H1 (cell line): ENCODE data around the gene SLC35F6. TPM values are rescaled to one million over a fixed set of nuclear protein-coding genes. Genes with fewer than 3 reads are reported as not detected.

Source experiments
- CTCF ChIA-PET: fragments of 300-600 bp; sonication (Branson Sonifier 250); formaldehyde crosslinking; loops from one replicate; lab custom pipeline; 2021; ENCODE audit not compliant: partially characterized antibody; lab: Charles Lee
- POLR2A ChIA-PET: fragments of 300-600 bp; sonication (Branson Sonifier 250); formaldehyde crosslinking; loops from one replicate; lab custom pipeline; 2021; ENCODE audit warnings: inconsistent platforms; ENCODE audit not compliant: partially characterized antibody; lab: Charles Lee
- DNase-seq, 2 experiments: peaks; one replicate each; pipeline versions ENCODE4 v3.0.0 to v3.0.0-alpha.2; 2010 to 2022; ENCODE audit warnings: low spot score in 2 of 2, low read depth in 1 of 2, mixed read lengths in 1 of 2
- FAIRE-seq: peaks from 2 replicates; lab custom pipeline; 2011; peaks lifted over from hg19 to GRCh38; lab: Jason Lieb, UNC
- H2AFZ ChIP-seq: 2 replicates; pipeline ENCODE4 v1.8.1; 2012; ENCODE audit warnings: low read length, inconsistent platforms
- H2AK5ac ChIP-seq: 2 replicates; pipeline ENCODE4 v1.6.1; 2013; ENCODE audit warnings: low read depth, low read length
- H2BK120ac ChIP-seq: replicated peaks from 2 replicates; pipeline ENCODE3; 2013; ENCODE audit warnings: low read depth, low read length, inconsistent platforms
- H2BK12ac ChIP-seq: 2 replicates; pipeline ENCODE4 v1.6.1; 2013; ENCODE audit warnings: low read depth, low read length
- H2BK15ac ChIP-seq: 2 replicates; pipeline ENCODE4 v1.6.1; 2013; ENCODE audit warnings: low read length
- H2BK20ac ChIP-seq: 2 replicates; pipeline ENCODE4 v1.6.1; 2013; ENCODE audit warnings: low read length
- H2BK5ac ChIP-seq: 2 replicates; pipeline ENCODE4 v1.6.1; 2013; ENCODE audit warnings: low read depth, low read length
- H3K14ac ChIP-seq: 2 replicates; pipeline ENCODE4 v1.6.1; 2013; ENCODE audit warnings: inconsistent platforms; ENCODE audit not compliant: insufficient read length
- H3K18ac ChIP-seq: 2 replicates; pipeline ENCODE4 v1.6.1; 2013; ENCODE audit warnings: low read length; ENCODE audit errors: extremely low read depth
- H3K23ac ChIP-seq: 2 replicates; pipeline ENCODE4 v1.6.1; 2013; ENCODE audit warnings: inconsistent platforms; ENCODE audit not compliant: insufficient read length
- H3K23me2 ChIP-seq: 2 replicates; pipeline ENCODE4 v1.6.1; 2013; ENCODE audit warnings: low read depth, low read length
- H3K27ac ChIP-seq: 2 replicates; pipeline ENCODE4 v1.6.1; 2011; ENCODE audit warnings: low read depth, low read length, inconsistent platforms
- H3K27me3 ChIP-seq, 4 experiments: replicated peaks in 1 of 4; 1 replicate in 1 of 4; 2 replicates in 3 of 4; pipeline versions ENCODE4 v1.6.1 to v1.8.1; 2011 to 2013; ENCODE audit warnings: low read length in 3 of 4, mild to moderate bottlenecking in 3 of 4, inconsistent platforms in 2 of 4, mixed read lengths in 2 of 4, moderate library complexity in 1 of 4; ENCODE audit not compliant: control insufficient read depth in 3 of 4, insufficient read depth in 3 of 4; ENCODE audit errors: extremely low read depth in 1 of 4
- H3K36me3 ChIP-seq, 4 experiments: 2 replicates each; pipeline versions ENCODE4 v1.6.1 to v1.8.1; 2011 to 2013; ENCODE audit warnings: mild to moderate bottlenecking in 4 of 4, low read length in 3 of 4, moderate library complexity in 2 of 4, control low read depth in 1 of 4, inconsistent platforms in 1 of 4; ENCODE audit not compliant: insufficient read depth in 4 of 4, control insufficient read depth in 2 of 4
- H3K4ac ChIP-seq: replicated peaks from 2 replicates; pipeline ENCODE3; 2013; ENCODE audit warnings: low read length, low read depth, mixed read lengths, inconsistent platforms; ENCODE audit not compliant: insufficient read length
- H3K4me1 ChIP-seq, 4 experiments: replicated peaks in 1 of 4; 1 replicate in 1 of 4; 2 replicates in 3 of 4; pipeline versions ENCODE4 v1.6.1 to v1.8.1; 2011 to 2013; ENCODE audit warnings: low read length in 3 of 4, inconsistent platforms in 2 of 4, mixed read lengths in 1 of 4; ENCODE audit not compliant: insufficient read depth in 4 of 4, control insufficient read depth in 3 of 4
- H3K4me2 ChIP-seq, 2 experiments: 2 replicates each; pipeline versions ENCODE4 v1.6.1 to v1.8.1; 2011 to 2013; ENCODE audit warnings: low read depth in 2 of 2, low read length in 2 of 2, control low read depth in 1 of 2, inconsistent platforms in 1 of 2, mild to moderate bottlenecking in 1 of 2; ENCODE audit not compliant: insufficient read depth in 1 of 2
- H3K4me3 ChIP-seq, 4 experiments: fragments of 200-600, 300-600 bp in 1 of 4; sonication (generic), shearing (Covaris generic), sonication (Bioruptor Twin) in 1 of 4; 2 replicates each; pipeline versions ENCODE4 v1.5.1 to v1.8.1; 2011 to 2016; ENCODE audit warnings: low read length in 4 of 4, low read depth in 3 of 4, control low read depth in 2 of 4, inconsistent platforms in 2 of 4, mild to moderate bottlenecking in 2 of 4, mixed read lengths in 1 of 4, moderate library complexity in 1 of 4; ENCODE audit not compliant: insufficient read depth in 2 of 4; ENCODE audit errors: extremely low read depth in 1 of 4
- H3K56ac ChIP-seq: replicated peaks from 2 replicates; pipeline ENCODE3; 2013; ENCODE audit warnings: low read depth, mild to moderate bottlenecking, mixed read lengths, low read length, inconsistent platforms; ENCODE audit not compliant: insufficient read length
- H3K79me1 ChIP-seq: 2 replicates; pipeline ENCODE4 v1.6.1; 2013; ENCODE audit warnings: low read depth, low read length, control low read depth
- H3K79me2 ChIP-seq, 2 experiments: 2 replicates each; pipeline versions ENCODE4 v1.6.1 to v1.8.1; 2012 to 2013; ENCODE audit warnings: low read length in 2 of 2, mild to moderate bottlenecking in 2 of 2, inconsistent platforms in 1 of 2; ENCODE audit not compliant: insufficient read depth in 2 of 2, control insufficient read depth in 1 of 2
- H3K9ac ChIP-seq, 4 experiments: replicated peaks in 1 of 4; 1 replicate in 1 of 4; 2 replicates in 3 of 4; pipeline versions ENCODE4 v1.6.1 to v1.8.1; 2011 to 2013; ENCODE audit warnings: low read depth in 3 of 4, low read length in 3 of 4, control low read depth in 2 of 4, mild to moderate bottlenecking in 2 of 4, moderate library complexity in 2 of 4, inconsistent platforms in 1 of 4; ENCODE audit errors: extremely low read depth in 1 of 4
- H3K9me3 ChIP-seq, 2 experiments: 2 replicates each; pipeline versions ENCODE4 v1.6.1 to v1.8.1; 2012 to 2013; ENCODE audit warnings: mild to moderate bottlenecking in 2 of 2, moderate library complexity in 2 of 2, control low read depth in 1 of 2, inconsistent platforms in 1 of 2, low read depth in 1 of 2, low read length in 1 of 2, mixed read lengths in 1 of 2; ENCODE audit not compliant: insufficient read depth in 2 of 2
- H4K20me1 ChIP-seq, 2 experiments: replicated peaks in 1 of 2; 2 replicates each; pipeline versions ENCODE3 to v1.8.1; 2011 to 2013; ENCODE audit warnings: inconsistent platforms in 2 of 2, low read length in 2 of 2, mild to moderate bottlenecking in 1 of 2; ENCODE audit not compliant: insufficient read depth in 2 of 2, control insufficient read depth in 1 of 2
- H4K5ac ChIP-seq: 2 replicates; pipeline ENCODE4 v1.6.1; 2013; ENCODE audit warnings: low read length, low read depth, mixed read lengths, inconsistent platforms; ENCODE audit not compliant: insufficient read length
- H4K8ac ChIP-seq: 2 replicates; pipeline ENCODE4 v1.8.0; 2013; ENCODE audit warnings: mild to moderate bottlenecking, moderate library complexity, low read length, inconsistent platforms; ENCODE audit not compliant: insufficient read depth; ENCODE audit errors: extremely low read depth
- H4K91ac ChIP-seq: replicated peaks from 2 replicates; pipeline ENCODE3; 2013; ENCODE audit warnings: low read length, mixed read lengths, inconsistent platforms; ENCODE audit not compliant: insufficient read length
- CTCF ChIP-seq, 3 experiments: IDR thresholded peaks; 1 replicate in 2 of 3; 2 replicates in 1 of 3; pipeline versions ENCODE4 v1.5.1 to v1.6.1; 2011; ENCODE audit warnings: low read length in 3 of 3, mild to moderate bottlenecking in 3 of 3, inconsistent platforms in 2 of 3, low read depth in 1 of 3, moderate library complexity in 1 of 3; ENCODE audit not compliant: insufficient read depth in 1 of 3; ENCODE audit errors: control extremely low read depth in 1 of 3
- KDM4A ChIP-seq: IDR thresholded peaks from one replicate; pipeline ENCODE4 v1.7.1; 2012; ENCODE audit warnings: low read depth, mild to moderate bottlenecking, moderate library complexity, low read length, inconsistent platforms; ENCODE audit not compliant: severe bottlenecking
- WGBS, 2 experiments: shearing (Covaris generic) in 1 of 2; methylation state at CpG; one replicate each; pipeline versions ENCODE4 v1.1.6 to v1.1.7; 2013 to 2015; ENCODE audit warnings: low lambda C conversion rate in 2 of 2, mixed read lengths in 2 of 2, inconsistent platforms in 1 of 2, low coverage in 1 of 2, missing lambda C conversion rate in 1 of 2; ENCODE audit not compliant: insufficient replicate concordance in 2 of 2, insufficient coverage in 1 of 2, insufficient read length in 1 of 2; ENCODE audit errors: extremely low coverage in 1 of 2, missing lambda C conversion rate in 1 of 2; 5-methylcytosine and 5-hydroxymethylcytosine counted together
- polyA plus RNA-seq, 7 experiments: library from polyadenylated mRNA; depleted of rRNA in 3 of 7; stranded (reverse) in 5 of 7; unstranded in 2 of 7; fragments of >200 nt in 5 of 7; fragments of 200-250 nt in 2 of 7; gene quantifications; 1 replicate in 5 of 7; 2 replicates in 1 of 7; 4 replicates in 1 of 7; pipeline versions ENCODE4 v1.2.1 to v1.2.3, GENCODE V29; 2011 to 2013; ENCODE audit warnings: missing spikeins in 2 of 7, mixed read lengths in 2 of 7
- total RNA-seq: library from RNA; stranded (reverse); fragmentation: NEBNext Ultra II Directional; extraction: Animal tissue kit (Norgen Biotek cat#: 25700); gene quantifications from 2 replicates; pipeline ENCODE4 v1.2.1, GENCODE V29; 2021

SLC35F6 gene
- total and polyA plus RNA-seq, 2 of the 8 experiments (the other 6 are each of a cell fraction or from before 2014, with no cell fraction given) = 11.2 to 13.5 TPM

GRCh38 chr2:26727641-26728561, 36.2 kb upstream of the SLC35F6 start:
- no peak overlapping the region for H3K4me2 ChIP-seq
- no peak overlapping the region for H3K4ac ChIP-seq
- no peak overlapping the region for H3K4me3 ChIP-seq
- H4K5ac ChIP-seq = no peak overlapping the region
- no peaks in the 10 kb centered on the region; a peak in 1 of 7 replicates for H3K27me3 ChIP-seq
- no peak overlapping the region for H2BK20ac ChIP-seq
- H3K79me1 ChIP-seq = no peaks in the 10 kb centered on the region
- H3K27ac ChIP-seq = no peak overlapping the region
- no peaks in the 10 kb centered on the region for H3K9me3 ChIP-seq
- H2BK120ac ChIP-seq = no peak overlapping the region
- H3K14ac ChIP-seq = no peak overlapping the region
- H3K36me3 ChIP-seq = no peaks in the 10 kb centered on the region
- TF ChIP-seq KDM4A (no peak), CTCF (IDR thresholded peaks at IDR 0.05; ENCODE audit: control extremely low read depth in 1 of 3, insufficient read depth in 1 of 3, low read depth in 1 of 3, low read length in 3 of 3) (peak in 1 of 3 experiments; percentile 24; a peak in 1 of 4 replicates)
- H4K91ac ChIP-seq = no peak overlapping the region
- H2AK5ac ChIP-seq = no peak overlapping the region
- FAIRE-seq = no peak
- 95% methylated on average over 81 of the region's 101 CpGs; no CpG with 5 or more reads in 1 of the 2 experiments for WGBS, 2 experiments
- DNase-seq = no peak
- ChIA-PET CTCF (interaction anchor here (0.6 to 3.6 kb wide), 6 partner anchors 17 to 183 kb away, joined by 3 to 20 read pairs (median 4); no protein-coding TSS in a partner anchor), POLR2A (interaction anchor here (0.6 kb wide), 1 partner anchor 155 kb away, joined by 3 read pairs; no protein-coding TSS in a partner anchor)
- peak overlapping the region; percentile 14; the same call in 1 of the 2 replicates for H4K8ac ChIP-seq
- no peak overlapping the region for H2BK15ac ChIP-seq
- no peak overlapping the region; the same call in 1 of the 2 replicates for H2BK12ac ChIP-seq
- no peak overlapping the region for H3K23ac ChIP-seq
- H2BK5ac ChIP-seq = no peak overlapping the region
- H3K23me2 ChIP-seq = no peaks in the 10 kb centered on the region; the same call in 1 of the 2 replicates
- H3K79me2 ChIP-seq = no peaks in the 10 kb centered on the region
- no peak overlapping the region for H3K9ac ChIP-seq
- H3K4me1 ChIP-seq = no peaks in the 10 kb centered on the region
- no peaks in the 10 kb centered on the region for H4K20me1 ChIP-seq
- H3K56ac ChIP-seq = no peak overlapping the region
- H2AFZ ChIP-seq = no peak overlapping the region
- H3K18ac ChIP-seq = no peak overlapping the region; the same call in 1 of the 2 replicates
